Panc1 (cell line): Measurements from ENCODE around the gene FARP2.

Experiments used
- CTCF ChIP-seq: fragments of 450-650 bp; IDR thresholded peaks from 2 replicates; pipeline ENCODE4 v1.5.1; 2017; ENCODE audit warnings: mild to moderate bottlenecking
- SIN3A ChIP-seq: IDR thresholded peaks from 2 replicates; pipeline ENCODE4 v1.6.1; 2012; ENCODE audit warnings: low read depth, mild to moderate bottlenecking, low read length, moderate library complexity, borderline replicate concordance; ENCODE audit not compliant: insufficient read depth
- TCF7L2 ChIP-seq: IDR thresholded peaks from 2 replicates; pipeline ENCODE4 v1.6.1; 2011; ENCODE audit warnings: mild to moderate bottlenecking, low read depth, low read length, inconsistent platforms

- no peak for TF ChIP-seq CTCF
- TF ChIP-seq SIN3A: no peak
- no peak for TF ChIP-seq TCF7L2
These were observed 153.2 kb downstream of the FARP2 start for GRCh38 chr2:241509155-241509784.
